ENCODE measurements around the gene RNU7-1.

RNU7-1 gene

DNA sequence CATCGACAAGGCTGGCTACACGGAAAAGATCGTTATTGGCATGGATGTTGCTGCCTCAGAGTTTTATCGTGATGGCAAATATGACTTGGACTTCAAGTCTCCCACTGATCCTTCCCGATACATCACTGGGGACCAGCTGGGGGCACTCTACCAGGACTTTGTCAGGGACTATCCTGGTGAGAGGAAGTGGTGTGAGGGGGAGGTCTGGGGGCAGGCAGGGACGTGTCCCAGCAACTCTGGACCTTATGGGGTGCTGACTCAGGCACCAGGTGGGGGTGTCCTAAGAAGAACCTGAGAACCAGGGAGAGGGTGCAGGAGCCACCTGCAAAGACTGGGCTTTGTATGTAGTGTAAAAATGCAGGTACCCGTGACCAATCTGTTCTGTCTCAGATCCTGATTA, 24.0 kb upstream of the RNU7-1 start:
- no peak for DNase-seq

GRCh38 chr12:6921539-6921938, 22.1 kb upstream of the RNU7-1 start:
- DNase-seq, result no peak

- DNase-seq, result no peak
Observed at GRCh38 chr12:6921996-6922946, 21.3 kb upstream of the RNU7-1 start.

DNA sequence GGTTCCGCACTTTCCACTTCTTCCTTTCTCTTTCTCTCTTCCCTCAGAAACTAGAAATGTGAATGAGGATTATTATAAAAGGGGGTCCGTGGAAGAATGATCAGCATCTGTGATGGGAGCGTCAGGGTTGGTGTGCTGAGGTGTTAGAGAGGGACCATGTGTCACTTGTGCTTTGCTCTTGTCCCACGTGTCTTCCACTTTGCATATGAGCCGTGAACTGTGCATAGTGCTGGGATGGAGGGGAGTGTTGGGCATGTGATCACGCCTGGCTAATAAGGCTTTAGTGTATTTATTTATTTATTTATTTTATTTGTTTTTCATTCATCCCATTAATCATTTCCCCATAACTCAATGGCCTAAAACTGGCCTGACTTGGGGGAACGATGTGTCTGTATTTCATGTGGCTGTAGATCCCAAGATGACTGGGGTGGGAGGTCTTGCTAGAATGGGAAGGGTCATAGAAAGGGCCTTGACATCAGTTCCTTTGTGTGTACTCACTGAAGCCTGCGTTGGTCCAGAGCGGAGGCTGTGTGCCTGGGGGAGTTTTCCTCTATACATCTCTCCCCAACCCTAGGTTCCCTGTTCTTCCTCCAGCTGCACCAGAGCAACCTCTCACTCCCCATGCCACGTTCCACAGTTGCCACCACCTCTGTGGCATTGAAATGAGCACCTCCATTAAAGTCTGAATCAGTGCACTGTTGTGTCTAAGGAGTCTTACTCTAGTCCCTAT, 20.4 kb upstream of the RNU7-1 start:
- DNase-seq, result no peak

GRCh38 chr12:6923851-6924250, 19.8 kb upstream of the RNU7-1 start:
- DNase-seq, result no peak

DNA sequence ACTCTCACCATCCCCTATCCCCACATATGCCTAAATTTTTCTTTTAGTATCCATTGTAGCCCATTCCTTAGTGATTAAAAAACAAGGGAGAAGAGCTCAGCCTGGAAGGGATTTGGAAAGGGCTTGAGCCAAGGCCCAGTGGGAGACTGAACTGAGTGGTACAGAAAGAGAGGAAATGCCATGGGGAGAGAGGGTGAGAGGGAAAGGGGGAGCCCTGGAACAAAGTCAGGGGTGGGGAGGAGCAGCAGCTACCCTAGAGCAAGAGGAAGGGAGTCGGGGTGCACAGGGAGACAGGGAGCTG, 18.4 kb upstream of the RNU7-1 start:
- DNase-seq, result no peak

- no peak for DNase-seq
Observed at GRCh38 chr12:6925540-6926279, 17.9 kb upstream of the RNU7-1 start.

GRCh38 chr12:6927379-6928021, 16.1 kb upstream of the RNU7-1 start, which contains the start of gene ATN1:
Gene ATN1 (plus strand): TSS chr12:6927959. CDS start chr12:6934002, 6,043 bp downstream.
- no peak for DNase-seq

- DNase-seq, result no peak
Observed at GRCh38 chr12:6928022-6928702, 15.5 kb upstream of the RNU7-1 start.

DNA sequence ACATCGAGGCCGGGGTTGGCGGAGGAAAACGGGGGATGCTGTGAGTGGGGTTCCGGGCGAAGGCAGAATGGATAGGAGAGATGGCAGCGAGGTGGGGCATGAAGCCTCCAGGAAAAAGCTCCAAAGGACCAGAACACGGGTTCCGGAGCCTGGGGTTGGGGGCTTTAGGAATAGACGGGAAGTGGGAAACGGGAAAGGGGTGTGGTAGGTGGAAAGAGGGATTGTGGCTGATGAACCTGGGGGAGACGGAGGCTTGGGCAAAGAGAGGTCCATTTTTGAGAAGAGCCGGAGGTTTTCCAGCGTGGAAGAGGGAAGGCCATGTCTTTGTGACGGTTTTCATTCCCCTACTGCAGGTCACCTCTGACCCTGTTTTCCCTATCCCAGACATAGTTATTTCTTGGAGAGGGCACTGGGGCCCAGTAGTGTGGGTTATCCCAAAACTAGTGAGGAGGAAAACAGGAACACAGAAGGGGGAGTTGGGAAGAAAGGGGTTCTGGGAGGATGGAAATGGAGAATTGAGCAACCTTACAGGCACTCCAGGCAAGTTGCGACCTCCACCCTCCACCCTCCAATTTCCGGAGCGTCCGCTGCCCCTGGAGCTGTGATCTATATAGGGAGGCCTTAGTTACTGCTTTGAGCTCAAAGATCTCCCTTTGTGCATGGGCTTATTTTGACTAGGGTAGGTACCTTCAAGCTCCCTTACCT, 14.8 kb upstream of the RNU7-1 start:
- DNase-seq, result no peak

GRCh38 chr12:6929466-6930452, 13.9 kb upstream of the RNU7-1 start:
- DNase-seq, result no peak

- DNase-seq, result no peak
Observed at GRCh38 chr12:6932766-6933165, 10.8 kb upstream of the RNU7-1 start.

DNA sequence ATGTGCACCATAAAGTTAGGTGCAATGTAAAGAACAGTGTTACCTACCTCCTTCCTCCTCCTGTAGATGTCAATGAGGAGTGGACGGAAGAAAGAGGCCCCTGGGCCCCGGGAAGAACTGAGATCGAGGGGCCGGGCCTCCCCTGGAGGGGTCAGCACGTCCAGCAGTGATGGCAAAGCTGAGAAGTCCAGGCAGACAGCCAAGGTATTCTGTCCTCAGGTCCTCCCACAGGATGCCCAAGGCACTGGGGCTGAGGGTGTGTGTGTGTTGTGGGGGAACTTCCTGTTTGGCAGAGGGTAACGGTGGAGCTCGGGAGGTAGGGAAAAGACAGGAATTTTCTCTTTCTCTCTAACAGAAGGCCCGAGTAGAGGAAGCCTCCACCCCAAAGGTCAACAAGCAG, 9.5 kb upstream of the RNU7-1 start:
- no peak for DNase-seq

DNA sequence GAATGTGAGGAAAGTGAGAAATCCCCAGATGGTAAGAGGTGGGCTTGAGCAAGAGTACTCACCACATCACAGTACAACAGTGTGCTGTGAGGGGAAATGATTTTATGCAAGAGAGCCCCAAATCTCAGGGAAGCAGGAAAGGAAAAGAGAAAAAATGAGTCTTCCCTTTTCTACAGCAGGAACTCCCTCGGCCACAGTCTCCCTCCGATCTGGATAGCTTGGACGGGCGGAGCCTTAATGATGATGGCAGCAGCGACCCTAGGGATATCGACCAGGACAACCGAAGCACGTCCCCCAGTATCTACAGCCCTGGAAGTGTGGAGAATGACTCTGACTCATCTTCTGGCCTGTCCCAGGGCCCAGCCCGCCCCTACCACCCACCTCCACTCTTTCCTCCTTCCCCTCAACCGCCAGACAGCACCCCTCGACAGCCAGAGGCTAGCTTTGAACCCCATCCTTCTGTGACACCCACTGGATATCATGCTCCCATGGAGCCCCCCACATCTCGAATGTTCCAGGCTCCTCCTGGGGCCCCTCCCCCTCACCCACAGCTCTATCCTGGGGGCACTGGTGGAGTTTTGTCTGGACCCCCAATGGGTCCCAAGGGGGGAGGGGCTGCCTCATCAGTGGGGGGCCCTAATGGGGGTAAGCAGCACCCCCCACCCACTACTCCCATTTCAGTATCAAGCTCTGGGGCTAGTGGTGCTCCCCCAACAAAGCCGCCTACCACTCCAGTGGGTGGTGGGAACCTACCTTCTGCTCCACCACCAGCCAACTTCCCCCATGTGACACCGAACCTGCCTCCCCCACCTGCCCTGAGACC, 8.0 kb upstream of the RNU7-1 start:
- no peak for DNase-seq

DNA sequence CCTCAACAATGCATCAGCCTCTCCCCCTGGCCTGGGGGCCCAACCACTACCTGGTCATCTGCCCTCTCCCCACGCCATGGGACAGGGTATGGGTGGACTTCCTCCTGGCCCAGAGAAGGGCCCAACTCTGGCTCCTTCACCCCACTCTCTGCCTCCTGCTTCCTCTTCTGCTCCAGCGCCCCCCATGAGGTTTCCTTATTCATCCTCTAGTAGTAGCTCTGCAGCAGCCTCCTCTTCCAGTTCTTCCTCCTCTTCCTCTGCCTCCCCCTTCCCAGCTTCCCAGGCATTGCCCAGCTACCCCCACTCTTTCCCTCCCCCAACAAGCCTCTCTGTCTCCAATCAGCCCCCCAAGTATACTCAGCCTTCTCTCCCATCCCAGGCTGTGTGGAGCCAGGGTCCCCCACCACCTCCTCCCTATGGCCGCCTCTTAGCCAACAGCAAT, 7.4 kb upstream of the RNU7-1 start:
- DNase-seq, result no peak

GRCh38 chr12:6936636-6937480, 6.8 kb upstream of the RNU7-1 start:
- DNase-seq, result no peak

GRCh38 chr12:6937481-6938352, 5.9 kb upstream of the RNU7-1 start:
- DNase-seq, result peak; percentile 76

Measured in NCI-H2081 treated with DMSO at 0.1 percent for 48 hours (cell line).